Neural progenitor cell (in vitro differentiated cells): Measurements from ENCODE around the gene AGFG1.

Source experiments
- CTCF ChIP-seq: fragments of 200-600 bp; sonication (generic); IDR thresholded peaks from 2 replicates; pipeline ENCODE4 v1.5.1; 2017; ENCODE audit warnings: antibody characterized with exemption, mild to moderate bottlenecking
- EZH2 ChIP-seq: fragments of 200-600 bp; sonication (generic); IDR thresholded peaks from 2 replicates; pipeline ENCODE4 v1.6.1; 2017; ENCODE audit warnings: antibody characterized with exemption, mild to moderate bottlenecking, moderate library complexity
- EZH2phosphoT487 ChIP-seq: fragments of 200-600 bp; sonication (generic); IDR thresholded peaks from 2 replicates; pipeline ENCODE4 v1.6.1; 2017; ENCODE audit warnings: antibody characterized with exemption

- no peak for TF ChIP-seq EZH2
- no peak for TF ChIP-seq EZH2phosphoT487
- TF ChIP-seq CTCF = no peak
These were observed 16.1 kb downstream of the AGFG1 start for GRCh38 chr2:227488045-227488444.
